Measurements from ENCODE around the gene FGD2. TPM values are rescaled to one million over a fixed set of nuclear protein-coding genes. Genes with fewer than 3 reads are reported as not detected.

Gene FGD2
- total RNA-seq, 4 donors from 2014 or later: 2.4 to 13.6 (median 4.6) TPM

GRCh38 chr6:37048851-37049757 is 43.6 kb downstream of the FGD2 start:
- WGBS: 50% methylated on average over 18 of the region's 19 CpGs
- Histone ChIP-seq H3K27me3 (no peaks in the 10 kb centered on the region), H3K4me3 (no peak overlapping the region), H3K4me1 (peaks cover 41% of the 10 kb centered on the region), H3K9me3 (no peaks in the 10 kb centered on the region), H3K27ac (peak overlapping the region; percentile 49), H3K36me3 (no peaks in the 10 kb centered on the region)
- no peak for TF ChIP-seq POLR2A (IDR thresholded peaks at IDR 0.05)
- TF ChIP-seq POLR2AphosphoS5 (IDR thresholded peaks at IDR 0.05): no peak
- no peak for TF ChIP-seq EP300 (IDR thresholded peaks at IDR 0.05)
- no peak for TF ChIP-seq CTCF (IDR thresholded peaks at IDR 0.05)
- DNase-seq (ENCODE audit: low spot score in 2 of 2): peak in 1 of 2 donors; percentile 68

- TF ChIP-seq CTCF (IDR thresholded peaks at IDR 0.05) (no peak), EP300 (IDR thresholded peaks at IDR 0.05) (no peak), POLR2AphosphoS5 (IDR thresholded peaks at IDR 0.05) (no peak), POLR2A (IDR thresholded peaks at IDR 0.05) (no peak)
- peaks cover 41% of the 10 kb centered on the region for H3K4me1 ChIP-seq
- 91% methylated on average over 3 of the region's 3 CpGs for WGBS
- H3K36me3 ChIP-seq: no peaks in the 10 kb centered on the region
- H3K27me3 ChIP-seq: no peaks in the 10 kb centered on the region
- H3K9me3 ChIP-seq: no peaks in the 10 kb centered on the region
- H3K27ac ChIP-seq: peak overlapping the region; percentile 49
- no peak overlapping the region for H3K4me3 ChIP-seq
- DNase-seq (ENCODE audit: low spot score in 2 of 2): no peak
Measured at GRCh38 chr6:37049758-37050044, 44.2 kb downstream of the FGD2 start.

- Histone ChIP-seq H3K27ac (peak overlapping the region; percentile 49), H3K4me3 (no peak overlapping the region), H3K27me3 (no peaks in the 10 kb centered on the region), H3K4me1 (peaks cover 41% of the 10 kb centered on the region), H3K9me3 (no peaks in the 10 kb centered on the region), H3K36me3 (no peaks in the 10 kb centered on the region)
- peak in 1 of 2 donors; percentile 72 for DNase-seq (ENCODE audit: low spot score in 2 of 2)
- TF ChIP-seq POLR2AphosphoS5 (IDR thresholded peaks at IDR 0.05): no peak
- TF ChIP-seq POLR2A (IDR thresholded peaks at IDR 0.05): no peak
- TF ChIP-seq EP300 (IDR thresholded peaks at IDR 0.05): no peak
- no peak for TF ChIP-seq CTCF (IDR thresholded peaks at IDR 0.05)
- 79% methylated on average over 16 of the region's 24 CpGs for WGBS
Measured at GRCh38 chr6:37050045-37050853, 44.8 kb downstream of the FGD2 start.

- TF ChIP-seq EP300 (IDR thresholded peaks at IDR 0.05): no peak
- TF ChIP-seq POLR2AphosphoS5 (IDR thresholded peaks at IDR 0.05): no peak
- no peak for TF ChIP-seq CTCF (IDR thresholded peaks at IDR 0.05)
- TF ChIP-seq POLR2A (IDR thresholded peaks at IDR 0.05): no peak
- H3K27ac ChIP-seq: no peak overlapping the region
- 89% methylated on average over 4 of the region's 4 CpGs for WGBS
- no peak overlapping the region for H3K4me3 ChIP-seq
- no peaks in the 10 kb centered on the region for H3K36me3 ChIP-seq
- H3K4me1 ChIP-seq: peaks cover 45% of the 10 kb centered on the region
- H3K9me3 ChIP-seq: no peaks in the 10 kb centered on the region
- no peaks in the 10 kb centered on the region for H3K27me3 ChIP-seq
- DNase-seq (ENCODE audit: low spot score in 2 of 2): no peak
Measured at GRCh38 chr6:37050854-37051137, 45.3 kb downstream of the FGD2 start.
